ENCODE results near the gene PPM1H. TPM values are rescaled to one million over a fixed set of nuclear protein-coding genes. Genes with fewer than 3 reads are reported as not detected.
A peak's percentile ranks its signal among the peaks of the same experiment; 100 is the strongest.

PPM1H gene
- polyA plus RNA-seq, 1 experiment: 2.3 TPM

DNA sequence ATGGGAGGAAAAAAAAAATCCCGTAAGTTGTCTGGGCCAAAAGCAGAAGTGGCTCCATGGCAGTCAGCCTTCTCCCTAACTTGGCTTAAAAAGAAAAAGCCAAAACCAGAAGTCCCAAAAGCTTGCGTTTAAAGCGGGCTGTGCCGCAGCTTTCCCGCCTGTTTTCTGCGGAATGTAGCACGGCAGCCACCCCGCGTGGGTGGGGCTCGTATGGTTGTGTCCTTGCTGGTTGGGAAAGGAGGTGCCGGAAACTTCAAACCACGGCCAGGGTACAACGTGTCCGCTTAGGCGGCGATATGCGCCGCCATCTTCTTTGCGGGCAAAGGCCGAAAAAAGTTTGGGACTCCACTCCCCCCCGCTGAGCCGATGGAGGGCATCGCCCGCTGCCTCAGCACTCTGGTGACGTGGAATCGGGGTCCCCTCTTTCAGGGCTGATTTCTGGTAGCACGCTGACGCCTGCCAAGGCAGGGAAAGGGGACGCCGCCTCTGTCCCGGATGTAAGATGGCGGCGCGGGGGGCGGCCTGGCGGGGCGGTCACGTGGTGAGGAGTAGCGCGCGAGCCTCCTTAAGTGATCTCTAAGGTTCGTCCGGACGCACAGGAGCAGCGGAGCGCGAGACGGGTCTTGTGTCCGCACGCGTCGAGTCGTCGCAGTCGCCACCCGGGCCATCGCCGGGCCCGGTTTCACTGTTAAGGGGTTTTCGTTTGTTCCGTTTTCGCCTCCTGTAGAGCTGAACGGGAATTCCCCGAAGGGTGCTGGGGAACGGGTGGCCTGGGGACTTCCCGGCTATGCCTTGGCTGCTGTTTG lies 332.5 kb downstream of the PPM1H start:
- H3K27me3 ChIP-seq (ENCODE audit: control insufficient read depth, insufficient read depth, low read length): no peaks in the 10 kb centered on the region
- ChIA-PET POLR2A (interaction anchor here (0.6 to 0.9 kb wide), 6 partner anchors 16 to 332 kb away, joined by 3 to 10 read pairs (median 4); no protein-coding TSS in a partner anchor), CTCF (interaction anchor here (0.7 to 3.0 kb wide), 17 partner anchors 8 to 196 kb away, joined by 3 to 33 read pairs (median 4); no protein-coding TSS in a partner anchor)
- H3K4me3 ChIP-seq (ENCODE audit: low read depth, low read length): peak overlapping the region; percentile 69
- peak; percentile 51 for DNase-seq (ENCODE audit: low read depth)
- no peaks in the 10 kb centered on the region for H3K36me3 ChIP-seq (ENCODE audit: control insufficient read depth, insufficient read depth, low read length)
- TF ChIP-seq, protein P1, sequence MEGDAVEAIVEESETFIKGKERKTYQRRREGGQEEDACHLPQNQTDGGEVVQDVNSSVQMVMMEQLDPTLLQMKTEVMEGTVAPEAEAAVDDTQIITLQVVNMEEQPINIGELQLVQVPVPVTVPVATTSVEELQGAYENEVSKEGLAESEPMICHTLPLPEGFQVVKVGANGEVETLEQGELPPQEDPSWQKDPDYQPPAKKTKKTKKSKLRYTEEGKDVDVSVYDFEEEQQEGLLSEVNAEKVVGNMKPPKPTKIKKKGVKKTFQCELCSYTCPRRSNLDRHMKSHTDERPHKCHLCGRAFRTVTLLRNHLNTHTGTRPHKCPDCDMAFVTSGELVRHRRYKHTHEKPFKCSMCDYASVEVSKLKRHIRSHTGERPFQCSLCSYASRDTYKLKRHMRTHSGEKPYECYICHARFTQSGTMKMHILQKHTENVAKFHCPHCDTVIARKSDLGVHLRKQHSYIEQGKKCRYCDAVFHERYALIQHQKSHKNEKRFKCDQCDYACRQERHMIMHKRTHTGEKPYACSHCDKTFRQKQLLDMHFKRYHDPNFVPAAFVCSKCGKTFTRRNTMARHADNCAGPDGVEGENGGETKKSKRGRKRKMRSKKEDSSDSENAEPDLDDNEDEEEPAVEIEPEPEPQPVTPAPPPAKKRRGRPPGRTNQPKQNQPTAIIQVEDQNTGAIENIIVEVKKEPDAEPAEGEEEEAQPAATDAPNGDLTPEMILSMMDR (IDR thresholded peaks at IDR 0.05; ENCODE audit: insufficient read depth, low read depth, low read length): no peak

DNA sequence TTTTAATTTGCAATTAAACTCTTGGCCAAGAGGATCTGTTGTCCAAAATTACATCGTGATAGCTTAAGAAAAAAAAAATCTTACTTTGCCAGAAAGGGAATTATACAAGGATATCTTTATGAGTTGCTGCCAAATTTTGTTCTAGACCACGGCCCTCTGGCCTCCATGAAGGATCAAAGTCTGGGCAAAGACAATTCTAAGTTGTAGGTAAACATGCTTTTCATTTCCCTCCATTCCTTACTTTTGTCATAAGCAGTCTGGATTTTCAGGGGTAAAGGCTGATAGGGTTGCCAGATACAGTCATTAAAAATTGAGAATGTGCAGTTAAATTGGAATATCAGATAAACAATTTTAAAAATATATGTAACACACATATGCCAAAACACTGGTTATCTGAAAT lies 333.2 kb downstream of the PPM1H start:
- CTCF ChIA-PET: interaction anchor here (0.7 to 3.0 kb wide), 4 partner anchors 22 to 197 kb away, joined by 3 to 33 read pairs (median 14); no protein-coding TSS in a partner anchor
- DNase-seq (ENCODE audit: low read depth): no peak
- Histone ChIP-seq H3K36me3 (ENCODE audit: control insufficient read depth, insufficient read depth, low read length) (no peaks in the 10 kb centered on the region), H3K27me3 (ENCODE audit: control insufficient read depth, insufficient read depth, low read length) (no peaks in the 10 kb centered on the region), H3K4me3 (ENCODE audit: low read depth, low read length) (peak overlapping the region; percentile 69)
- POLR2A ChIA-PET: interaction anchor here (0.6 to 0.7 kb wide), 2 partner anchors 192 to 333 kb away, joined by 3 to 5 read pairs; no protein-coding TSS in a partner anchor
- TF ChIP-seq, protein P1 (IDR thresholded peaks at IDR 0.05; ENCODE audit: insufficient read depth, low read depth, low read length): no peak

DNA sequence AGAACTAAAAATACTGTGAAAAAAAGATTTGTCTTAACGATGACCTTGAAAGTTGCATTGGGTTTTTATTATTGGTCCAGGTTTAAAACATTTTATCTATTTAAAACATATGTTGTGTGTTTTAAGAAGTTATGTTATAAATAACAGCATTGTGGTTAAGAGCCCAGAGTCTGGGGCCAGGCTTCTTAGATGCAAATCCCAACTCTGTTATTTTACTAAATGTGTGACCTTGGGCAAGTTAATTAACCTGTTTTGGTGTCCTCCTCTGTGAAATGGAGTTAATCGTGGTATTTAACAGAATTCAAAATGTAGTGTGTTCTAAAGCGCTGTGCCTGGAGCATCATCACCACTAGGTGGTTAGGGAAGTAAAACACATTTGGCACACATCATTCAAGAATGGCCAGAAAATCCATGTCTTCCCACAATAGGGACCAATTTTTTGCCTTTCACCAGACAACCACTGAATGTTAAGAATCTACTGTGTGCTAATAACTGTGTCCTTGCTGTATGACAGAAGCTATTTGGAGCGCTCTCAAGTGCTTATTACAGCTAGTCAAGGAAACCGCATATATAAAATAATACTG lies 335.0 kb downstream of the PPM1H start:
- POLR2A ChIA-PET: no interaction called here
- Histone ChIP-seq H3K4me3 (ENCODE audit: low read depth, low read length) (no peak overlapping the region), H3K27me3 (ENCODE audit: control insufficient read depth, insufficient read depth, low read length) (no peaks in the 10 kb centered on the region), H3K36me3 (ENCODE audit: control insufficient read depth, insufficient read depth, low read length) (no peaks in the 10 kb centered on the region)
- no peak for DNase-seq (ENCODE audit: low read depth)
- TF ChIP-seq, protein P1 (IDR thresholded peaks at IDR 0.05; ENCODE audit: insufficient read depth, low read depth, low read length): peak; percentile 21; the same call in 1 of the 2 replicates
- CTCF ChIA-PET: interaction anchor here (1.2 to 2.9 kb wide), 2 partner anchors 190 to 195 kb away, joined by 3 to 12 read pairs; no protein-coding TSS in a partner anchor

DNA sequence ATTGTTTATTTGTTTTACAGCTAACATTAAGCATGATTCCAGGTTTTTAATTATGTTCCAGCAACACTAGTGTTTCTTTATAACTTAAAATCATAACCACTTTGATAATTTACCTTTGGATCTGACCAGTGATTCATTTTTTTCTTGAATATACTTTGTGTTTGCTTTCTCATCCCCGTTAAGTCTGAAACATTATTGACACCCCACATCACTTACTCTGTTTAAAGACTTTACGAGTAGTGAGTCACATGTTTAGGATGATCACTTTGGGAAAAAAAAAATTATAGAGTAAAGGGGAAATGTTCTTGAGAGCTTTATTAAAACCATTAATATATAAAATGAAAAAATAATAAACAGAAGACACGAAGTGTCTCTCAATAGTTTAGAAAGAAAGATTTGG lies 336.1 kb downstream of the PPM1H start:
- Histone ChIP-seq H3K4me3 (ENCODE audit: low read depth, low read length) (no peak overlapping the region), H3K27me3 (ENCODE audit: control insufficient read depth, insufficient read depth, low read length) (no peaks in the 10 kb centered on the region), H3K36me3 (ENCODE audit: control insufficient read depth, insufficient read depth, low read length) (no peaks in the 10 kb centered on the region)
- TF ChIP-seq, protein P1 (IDR thresholded peaks at IDR 0.05; ENCODE audit: insufficient read depth, low read depth, low read length): no peak
- ChIA-PET CTCF (interaction anchor here (0.6 to 2.9 kb wide), 5 partner anchors 10 to 287 kb away, joined by 3 to 12 read pairs (median 3); no protein-coding TSS in a partner anchor), POLR2A (no interaction called here)
- DNase-seq (ENCODE audit: low read depth): no peak

DNA sequence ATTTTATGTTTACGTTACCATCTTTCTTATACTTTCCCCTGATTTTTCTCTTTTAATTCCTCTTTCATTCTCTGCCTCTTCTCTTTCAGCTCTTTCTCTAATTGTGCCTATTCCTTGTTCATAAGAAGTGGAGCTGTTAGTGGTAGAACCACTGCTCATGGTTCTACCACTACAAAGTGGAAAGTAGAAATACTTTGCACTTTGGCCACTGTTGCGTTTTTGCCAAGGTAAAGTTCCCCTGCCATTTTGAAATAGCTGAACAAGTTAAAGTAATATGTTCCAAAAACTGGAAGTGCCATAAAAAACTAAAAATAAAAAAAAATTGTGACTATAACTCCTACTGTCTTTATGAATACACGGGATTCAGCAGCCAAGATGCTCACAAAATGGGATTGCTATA lies 337.7 kb downstream of the PPM1H start:
- ChIA-PET POLR2A (no interaction called here), CTCF (interaction anchor here (1.0 to 1.3 kb wide), 2 partner anchors 201 to 203 kb away, joined by 3 to 5 read pairs; no protein-coding TSS in a partner anchor)
- Histone ChIP-seq H3K4me3 (ENCODE audit: low read depth, low read length) (no peak overlapping the region), H3K36me3 (ENCODE audit: control insufficient read depth, insufficient read depth, low read length) (no peaks in the 10 kb centered on the region), H3K27me3 (ENCODE audit: control insufficient read depth, insufficient read depth, low read length) (no peaks in the 10 kb centered on the region)
- no peak for DNase-seq (ENCODE audit: low read depth)
- TF ChIP-seq, protein P1 (IDR thresholded peaks at IDR 0.05; ENCODE audit: insufficient read depth, low read depth, low read length): no peak

Data from BJ (cell line).